Measurements from ENCODE around the gene FTO.

The FTO gene

GRCh38 chr16:53974484-53975080 lies 270.6 kb downstream of the FTO start:
- DNase-seq, result no peak

GRCh38 chr16:53980675-53981074 lies 276.7 kb downstream of the FTO start:
- no peak for DNase-seq

DNA sequence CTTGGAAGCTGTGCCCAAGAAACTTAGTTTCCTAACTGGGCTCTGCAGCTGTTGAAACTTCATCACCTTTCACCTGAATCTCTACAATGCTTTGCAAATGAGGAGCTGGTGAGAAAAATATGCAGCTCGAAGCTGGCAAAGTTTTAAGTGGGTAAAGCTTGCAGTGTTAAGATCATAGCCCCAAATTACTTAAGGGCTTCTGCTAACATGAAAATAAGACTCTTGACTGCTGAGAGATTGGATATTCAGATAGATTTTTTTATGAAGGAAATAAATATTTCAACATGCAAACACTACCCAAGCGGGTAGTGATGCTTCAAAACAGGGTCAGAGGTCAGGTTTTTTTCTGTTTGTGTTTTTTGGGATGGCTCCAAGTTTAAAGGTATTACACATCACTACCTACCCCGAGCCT lies 278.7 kb downstream of the FTO start:
- DNase-seq, result no peak

- no peak for DNase-seq
Observed at GRCh38 chr16:53984936-53985335, 281.0 kb downstream of the FTO start.

DNA sequence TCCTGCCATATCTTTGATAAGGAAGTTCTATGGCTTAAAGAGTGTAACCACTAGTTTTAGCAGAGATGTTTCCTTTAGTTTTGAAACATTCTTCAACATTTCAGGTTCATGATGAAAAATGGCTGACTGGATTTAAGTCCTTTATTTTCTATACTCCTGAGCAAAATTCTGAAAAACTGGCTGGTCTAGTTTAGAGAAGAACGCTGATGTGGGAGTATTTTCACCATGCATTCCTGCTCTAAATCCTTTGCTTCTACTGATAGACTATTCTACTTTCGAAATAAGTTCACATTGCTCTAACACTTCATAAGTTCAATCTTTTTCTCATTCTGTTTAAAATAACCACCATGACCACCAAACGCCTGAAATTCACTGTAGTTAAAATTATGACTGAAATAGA lies 281.9 kb downstream of the FTO start:
- no peak for DNase-seq

DNA sequence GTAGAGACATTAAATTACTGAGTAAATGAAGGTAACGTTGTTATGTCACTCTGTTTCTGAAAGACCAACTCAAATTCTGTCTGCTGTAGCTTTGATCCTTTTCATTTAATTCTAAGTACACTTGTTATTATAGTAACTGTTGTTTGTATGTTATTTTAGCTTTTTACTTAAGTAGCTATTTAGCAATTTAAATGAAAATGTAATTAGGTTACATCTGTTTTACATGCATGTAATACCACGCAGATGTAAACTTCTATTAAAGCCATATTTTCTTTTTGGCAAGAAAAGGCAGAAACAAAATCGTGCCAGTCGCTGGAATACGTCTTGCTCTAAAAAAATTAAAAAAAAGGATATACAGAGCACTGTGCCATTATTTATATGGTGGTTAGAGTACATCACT lies 282.8 kb downstream of the FTO start:
- DNase-seq, result no peak

DNA sequence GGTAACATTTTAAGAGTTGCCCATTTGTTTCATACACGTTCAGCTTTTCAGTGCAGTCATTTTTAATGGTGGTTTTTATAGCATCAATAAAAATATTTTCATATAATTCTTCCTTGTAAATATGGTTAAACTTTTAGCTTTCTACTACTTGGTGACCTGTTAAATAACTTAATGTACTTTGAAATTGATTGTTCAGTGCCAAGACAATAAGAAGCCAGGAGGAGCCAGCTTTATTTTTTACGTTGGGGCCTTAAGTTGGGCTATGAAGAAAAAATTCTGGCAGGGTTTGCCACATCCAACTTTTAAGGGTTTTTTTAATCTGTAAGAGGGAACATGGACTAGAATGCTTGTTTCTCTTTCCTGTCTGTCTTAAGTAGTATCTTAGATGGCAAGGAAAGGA lies 284.2 kb downstream of the FTO start:
- no peak for DNase-seq

- no peak for DNase-seq
Observed at GRCh38 chr16:53989597-53989996, 285.6 kb downstream of the FTO start.

GRCh38 chr16:53991754-53992378 lies 287.9 kb downstream of the FTO start:
- no peak for DNase-seq

DNA sequence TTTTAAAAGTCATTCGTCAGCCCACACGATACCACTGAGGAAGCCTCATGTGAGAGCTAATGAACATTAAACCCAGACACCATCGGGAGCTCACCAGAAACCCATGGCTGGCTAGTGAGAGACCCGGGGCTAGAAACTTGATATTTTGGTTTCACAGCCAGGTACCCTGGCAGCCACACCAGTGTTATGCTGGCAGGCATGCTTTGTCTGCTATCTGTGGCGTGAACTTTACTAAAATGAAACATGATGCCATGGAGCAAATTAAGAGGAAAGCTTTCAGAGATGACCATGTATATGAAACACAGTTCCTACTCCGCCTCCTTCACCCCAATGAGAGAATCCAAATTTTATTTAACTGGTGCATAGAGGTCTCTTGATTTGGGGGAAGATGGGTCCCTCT lies 291.4 kb downstream of the FTO start:
- no peak for DNase-seq

DNA sequence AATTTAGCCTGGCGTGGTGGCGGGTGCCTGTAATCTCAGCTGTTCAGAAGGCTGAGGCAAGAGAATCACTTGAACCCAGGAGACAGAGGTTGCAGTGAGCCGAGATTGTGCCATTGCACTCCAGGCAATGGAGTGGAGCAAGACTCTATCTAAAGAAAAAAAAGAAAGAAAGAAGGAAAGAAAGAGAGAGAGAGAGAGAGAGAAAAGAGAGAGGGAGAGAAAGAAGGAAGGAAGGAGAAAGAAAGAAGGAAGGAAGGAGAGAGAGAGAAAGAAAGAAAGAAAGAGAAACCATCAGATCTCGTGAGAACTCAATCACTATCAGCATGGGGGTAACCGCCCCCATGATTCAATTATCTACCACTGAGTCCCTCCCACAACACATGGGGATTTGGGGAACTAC lies 293.0 kb downstream of the FTO start:
- DNase-seq, result no peak

- DNase-seq, result no peak
Observed at GRCh38 chr16:53998024-53998810, 294.3 kb downstream of the FTO start.

GRCh38 chr16:53998966-53999522 lies 295.1 kb downstream of the FTO start:
- no peak for DNase-seq

DNA sequence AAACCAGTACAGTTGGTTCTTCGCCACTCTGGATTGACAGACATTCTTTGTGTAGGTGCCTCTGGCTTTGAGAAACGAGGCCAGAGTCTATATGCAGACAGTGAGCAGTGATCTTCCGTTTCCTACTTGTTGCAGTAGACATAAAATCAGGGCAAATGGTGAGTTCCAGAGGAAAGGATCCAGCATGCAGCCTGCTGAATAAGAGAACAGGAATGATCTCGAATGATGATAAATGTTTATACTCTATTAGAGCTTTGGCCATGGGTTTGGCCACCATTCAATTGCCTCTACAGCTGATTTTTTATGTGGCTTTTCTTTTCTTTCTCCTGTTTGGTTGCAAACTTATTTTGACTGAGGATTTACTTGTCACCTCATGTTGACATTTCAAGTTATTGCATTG lies 295.9 kb downstream of the FTO start:
- DNase-seq, result no peak

- no peak for DNase-seq
Observed at GRCh38 chr16:54000361-54000760, 296.4 kb downstream of the FTO start.

GRCh38 chr16:54006693-54007092 lies 302.7 kb downstream of the FTO start:
- no peak for DNase-seq

DNA sequence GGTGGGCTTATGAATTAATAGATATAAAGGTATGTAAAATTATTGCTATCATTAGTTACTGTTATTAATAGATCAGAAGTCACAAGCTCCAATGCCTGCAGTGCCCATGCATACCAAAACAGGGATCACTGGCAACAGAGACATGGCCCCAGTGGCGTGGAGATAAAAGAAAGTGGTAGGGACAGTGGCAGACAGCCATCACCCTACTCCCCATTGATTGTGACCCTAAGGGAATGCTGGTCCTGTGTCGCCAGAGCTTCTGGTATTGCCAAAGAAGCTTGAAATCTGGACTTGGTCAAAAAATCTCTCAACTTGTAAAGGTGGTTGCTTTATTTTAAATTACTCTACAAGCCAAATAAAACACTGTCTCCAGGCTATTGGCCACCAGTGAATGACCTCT lies 303.5 kb downstream of the FTO start:
- DNase-seq, result no peak

- DNase-seq, result no peak
Observed at GRCh38 chr16:54009464-54010176, 305.7 kb downstream of the FTO start.

GRCh38 chr16:54015147-54015546 lies 311.2 kb downstream of the FTO start:
- no peak for DNase-seq

DNA sequence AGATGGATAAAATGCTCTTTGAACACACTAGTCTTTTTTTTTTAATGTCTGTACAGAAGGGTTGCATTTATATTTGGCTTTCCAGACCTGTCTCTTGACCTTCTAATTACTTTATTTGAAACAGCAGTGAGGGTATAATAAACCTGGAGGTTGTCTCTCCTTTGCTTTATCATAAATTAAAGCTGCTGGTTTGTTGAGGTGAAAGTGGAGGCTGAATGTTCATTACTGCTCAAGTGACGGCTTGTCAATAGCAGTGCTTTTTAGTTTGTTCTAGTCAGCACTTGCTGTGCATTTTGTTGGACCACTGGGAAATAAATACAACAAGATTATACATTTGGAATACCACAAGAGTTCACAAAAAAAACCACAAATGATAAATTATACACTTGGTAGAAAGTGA lies 318.4 kb downstream of the FTO start:
- DNase-seq, result no peak

- no peak for DNase-seq
Observed at GRCh38 chr16:54026456-54026855, 322.5 kb downstream of the FTO start.

GRCh38 chr16:54027062-54027461 lies 323.1 kb downstream of the FTO start:
- DNase-seq, result no peak

GRCh38 chr16:54027558-54027957 lies 323.6 kb downstream of the FTO start:
- DNase-seq, result no peak

Measured in activated CD8-positive, alpha-beta memory T cell treated with anti-CD3 and anti-CD28 coated beads, Interleukin-2, amount 50 U/mL, for 48 hours (primary cell).